NCI-H2171 (cell line): ENCODE measurements around the gene NME3.

Source experiments
- DNase-seq: peaks from one replicate; lab custom pipeline; 2025; lab: John Stamatoyannopoulos, UW

NME3 gene

GRCh38 chr16:1793578-1794220, 22.4 kb upstream of the NME3 start, which contains the start of gene IGFALS:
Gene IGFALS, minus strand, starts transcription at chr16:1793705. Its CDS starts 53 bp downstream, at chr16:1793652.
- no peak for DNase-seq

GRCh38 chr16:1792836-1793577, 21.7 kb upstream of the NME3 start:
- DNase-seq, result no peak

DNA sequence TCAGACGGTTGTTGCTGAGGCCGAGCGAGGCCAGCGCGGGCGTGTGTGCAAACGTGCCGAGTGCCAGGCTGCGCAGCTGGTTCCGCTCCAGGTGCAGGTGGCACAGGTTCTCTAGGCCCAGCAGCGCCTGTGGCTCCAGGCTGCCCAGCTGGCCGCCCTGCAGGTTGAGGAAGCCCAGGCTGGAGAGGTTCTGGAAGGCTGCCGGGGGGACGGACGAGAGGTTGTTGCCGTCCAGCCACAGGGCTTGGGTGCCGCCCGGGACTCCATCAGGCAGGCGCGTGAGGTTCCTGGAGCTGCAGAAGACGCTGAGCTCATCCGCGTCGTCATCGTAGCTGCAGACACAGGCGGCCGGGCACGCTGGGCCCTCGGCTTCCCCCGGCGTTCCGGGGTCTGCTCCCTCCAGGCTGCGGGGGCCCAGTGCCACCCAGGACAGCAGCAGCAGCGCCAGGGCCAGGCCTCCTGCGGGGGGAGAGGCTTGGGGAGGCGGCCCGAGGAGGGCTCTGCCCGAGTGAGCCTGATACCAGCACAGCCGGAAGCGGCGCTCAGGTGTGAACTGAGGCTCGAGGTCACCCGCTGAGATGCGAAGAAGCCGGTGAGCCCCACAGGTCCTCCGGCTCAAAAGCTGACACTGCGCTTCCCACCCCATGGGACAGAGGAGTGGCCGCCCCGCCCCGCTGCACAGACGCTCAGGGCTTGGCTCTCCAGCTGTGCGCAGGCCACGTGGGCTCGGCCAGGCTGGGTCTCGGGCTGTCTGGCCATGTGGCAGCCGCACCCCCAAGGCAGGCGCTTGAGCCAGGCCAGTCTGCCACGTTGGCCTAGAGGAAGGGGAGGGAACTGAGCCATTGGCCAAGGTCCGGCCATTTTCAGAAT, 20.8 kb upstream of the NME3 start:
- no peak for DNase-seq

GRCh38 chr16:1791256-1791942, 20.1 kb upstream of the NME3 start:
- no peak for DNase-seq

DNA sequence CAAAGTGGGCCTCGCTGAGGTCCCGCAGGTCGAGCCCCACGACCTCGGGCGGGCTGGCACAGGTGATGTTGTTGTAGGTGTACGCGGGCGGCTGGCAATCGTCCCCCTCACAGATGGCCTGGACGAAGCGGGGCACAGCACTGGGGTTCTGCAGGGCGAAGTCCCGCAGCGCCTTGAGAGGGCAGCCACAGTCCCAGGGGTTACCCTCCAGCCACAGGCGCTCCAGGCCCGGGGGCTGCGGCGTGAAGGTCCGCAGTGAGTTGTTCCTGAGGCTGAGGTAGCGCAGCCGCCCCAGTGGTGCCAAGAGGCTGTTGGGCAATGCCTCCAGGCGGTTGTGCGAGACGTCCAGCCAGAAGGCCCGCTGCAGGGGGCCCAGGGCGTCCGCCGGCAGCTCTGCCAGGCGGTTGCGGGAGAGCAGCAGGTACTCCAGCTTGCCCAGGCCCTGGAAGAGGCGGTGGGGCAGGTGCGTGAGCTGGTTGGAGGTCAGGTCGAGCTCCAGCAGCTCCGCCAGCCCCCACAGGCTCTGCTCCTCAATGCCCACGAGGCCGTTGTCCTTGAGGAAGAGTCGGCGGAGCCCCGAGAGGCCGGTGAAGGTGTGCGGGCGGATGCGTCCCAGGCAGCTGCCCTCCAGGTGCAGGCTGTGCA, 19.4 kb upstream of the NME3 start:
- no peak for DNase-seq

GRCh38 chr16:1790261-1790610, 18.9 kb upstream of the NME3 start:
- no peak for DNase-seq

- no peak for DNase-seq
These were observed 18.3 kb upstream of the NME3 start for GRCh38 chr16:1789643-1790045.

- no peak for DNase-seq
These were observed 17.4 kb upstream of the NME3 start for GRCh38 chr16:1788708-1789100.

DNA sequence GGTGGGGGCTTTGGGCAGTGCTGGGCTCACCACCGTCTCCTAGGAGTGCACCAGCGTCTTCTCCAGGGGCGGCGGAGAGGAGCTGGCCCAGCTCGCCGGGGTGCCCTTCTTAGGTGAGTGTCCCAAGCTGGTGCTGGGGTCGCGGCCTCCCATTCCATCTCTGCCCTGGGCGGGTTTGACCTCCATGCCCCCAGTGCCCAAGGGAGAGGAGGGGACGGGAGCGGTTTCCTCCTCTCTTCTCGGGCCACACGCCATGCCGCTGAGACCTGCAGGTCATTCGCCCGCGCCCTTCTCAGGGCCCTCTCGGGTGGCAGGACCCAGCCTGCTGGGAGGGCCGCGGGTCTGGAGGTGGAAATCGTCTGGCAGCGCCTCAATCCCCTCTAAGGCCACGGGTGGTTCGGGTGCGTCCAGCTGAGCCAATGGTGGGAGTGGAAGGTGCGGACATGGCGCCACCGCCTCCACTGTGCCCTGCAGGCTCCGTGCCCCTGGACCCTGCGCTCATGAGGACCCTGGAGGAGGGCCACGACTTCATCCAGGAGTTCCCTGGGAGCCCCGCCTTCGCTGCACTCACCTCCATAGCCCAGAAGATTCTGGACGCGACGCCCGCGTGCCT, 16.9 kb upstream of the NME3 start:
- no peak for DNase-seq

DNA sequence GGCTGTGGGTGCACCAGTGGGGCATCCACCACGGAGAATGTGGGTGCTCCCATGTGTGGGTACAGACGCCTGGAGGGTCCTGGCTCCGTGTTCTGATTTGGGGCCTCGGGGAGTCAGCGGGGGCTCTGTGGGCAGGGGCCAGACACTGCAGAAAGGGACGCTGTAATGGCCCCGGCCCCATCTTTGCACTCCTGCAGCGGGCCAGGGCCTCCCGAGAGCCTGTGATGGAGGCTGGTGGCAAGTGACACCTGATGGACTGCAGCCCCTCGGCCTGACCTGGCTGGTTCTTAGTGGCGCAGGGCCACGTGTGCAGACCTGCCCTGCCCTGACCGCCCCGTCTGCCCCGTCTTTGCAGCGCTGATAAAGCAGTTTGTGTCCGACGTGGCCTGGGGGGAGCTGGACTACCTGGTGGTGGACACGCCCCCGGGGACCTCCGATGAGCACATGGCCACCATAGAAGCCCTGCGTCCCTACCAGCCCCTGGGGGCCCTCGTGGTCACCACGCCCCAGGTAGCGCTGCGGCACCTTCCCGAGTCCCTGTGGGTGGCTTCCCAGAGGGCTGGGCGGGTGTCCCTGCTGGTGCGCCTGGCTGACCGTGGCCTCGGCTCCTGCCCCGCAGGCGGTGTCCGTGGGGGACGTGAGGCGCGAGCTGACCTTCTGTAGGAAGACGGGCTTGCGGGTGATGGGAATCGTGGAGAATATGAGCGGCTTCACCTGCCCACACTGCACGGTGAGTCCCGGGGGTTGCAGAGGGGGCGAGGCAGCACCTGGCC, 16.2 kb upstream of the NME3 start:
- DNase-seq, result no peak

DNA sequence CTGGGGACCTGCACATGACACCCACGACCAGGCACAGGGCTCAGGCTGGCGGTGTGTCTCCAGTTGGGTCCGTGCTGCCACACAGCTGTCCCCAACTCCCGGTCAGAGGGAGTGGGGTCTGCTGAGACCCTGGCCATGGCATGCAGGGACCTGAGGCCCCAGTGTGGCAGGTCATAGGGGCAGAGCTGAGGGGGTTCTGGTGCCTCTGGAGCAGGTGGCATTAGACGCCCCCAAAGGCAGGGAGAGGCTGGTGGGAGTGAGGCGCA, 15.6 kb upstream of the NME3 start:
- DNase-seq, result no peak

DNA sequence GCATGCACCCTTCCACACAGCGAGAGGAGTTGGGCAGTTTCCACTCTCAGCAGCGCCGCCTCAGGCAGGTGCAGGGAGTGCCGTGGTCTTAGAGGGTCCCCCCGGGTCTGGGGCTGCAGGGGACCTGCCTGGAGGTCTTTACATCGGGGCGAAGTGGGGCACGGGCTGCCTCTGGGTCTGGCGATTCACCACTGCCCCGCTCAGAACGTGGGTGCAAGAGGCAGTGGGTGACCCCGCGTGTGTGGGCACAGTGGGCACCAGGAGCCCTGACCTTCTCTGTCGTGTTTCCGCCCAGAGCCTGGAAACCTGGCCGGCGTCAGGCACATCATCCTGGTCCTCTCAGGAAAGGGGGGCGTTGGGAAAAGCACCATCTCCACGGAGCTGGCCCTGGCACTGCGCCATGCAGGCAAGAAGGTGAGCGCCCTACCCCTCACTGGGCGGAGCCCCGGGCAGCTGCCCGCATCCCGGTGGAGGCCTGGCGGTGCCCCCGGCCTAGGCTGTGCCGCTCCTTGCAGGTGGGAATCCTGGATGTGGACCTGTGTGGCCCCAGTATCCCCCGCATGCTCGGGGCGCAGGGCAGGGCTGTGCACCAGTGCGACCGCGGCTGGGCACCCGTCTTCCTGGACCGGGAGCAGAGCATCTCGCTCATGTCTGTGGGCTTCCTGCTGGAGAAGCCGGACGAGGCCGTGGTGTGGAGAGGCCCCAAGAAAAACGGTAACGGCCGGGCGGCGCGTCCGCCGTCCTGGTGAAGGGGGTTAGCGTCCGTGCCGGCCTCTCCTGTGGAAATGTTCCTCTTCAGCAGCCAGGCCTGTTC, 15.1 kb upstream of the NME3 start:
- no peak for DNase-seq

GRCh38 chr16:1785846-1786170, 14.5 kb upstream of the NME3 start:
- no peak for DNase-seq

- no peak for DNase-seq
These were observed 13.9 kb upstream of the NME3 start for GRCh38 chr16:1784977-1785845.

DNA sequence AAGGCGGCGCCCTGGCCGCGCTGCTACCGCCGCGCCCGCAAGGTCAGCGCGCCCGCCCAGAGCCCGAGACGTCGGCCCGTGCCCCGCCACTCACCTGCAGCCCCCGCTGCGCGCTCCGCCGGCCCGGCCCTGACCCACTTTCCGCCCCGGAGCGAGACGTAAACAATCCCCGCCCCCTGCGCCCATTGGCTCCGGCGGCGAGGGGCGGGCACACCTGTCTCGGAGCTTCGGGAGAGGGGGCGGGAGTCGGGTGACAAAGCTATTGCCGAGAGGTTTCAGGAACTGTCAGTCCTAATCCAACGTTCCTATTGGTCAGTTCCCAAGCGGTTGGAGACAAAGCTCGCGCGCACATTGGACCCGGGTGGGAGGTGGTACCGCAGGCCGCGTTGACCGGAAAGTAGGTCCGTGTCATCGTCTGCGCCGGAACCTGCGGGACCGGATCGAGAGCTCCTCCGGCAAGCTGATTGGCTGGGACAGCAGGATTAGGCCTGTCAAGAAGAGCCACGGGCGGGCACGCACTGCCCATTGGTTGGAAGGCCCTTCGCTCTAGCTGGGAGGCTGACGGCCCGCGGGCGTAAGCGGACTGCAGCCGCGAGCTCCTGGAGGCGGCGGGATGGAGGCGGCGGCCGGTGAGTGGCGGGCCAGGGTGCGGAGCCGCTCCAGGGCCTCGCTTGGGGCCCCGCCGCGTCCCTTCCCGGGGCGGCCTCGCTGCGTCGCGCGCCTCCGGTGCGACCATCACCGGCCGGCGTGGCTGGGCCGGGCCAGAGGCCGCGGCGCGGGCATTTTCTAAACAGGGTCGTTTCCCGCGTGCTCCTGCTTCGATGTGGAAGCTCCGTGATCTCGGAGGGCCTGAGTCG, 11.3 kb upstream of the NME3 start, which contains the start of the genes NUBP2 and SPSB3:
Gene NUBP2, plus strand, starts transcription at position 553 of the 857 bp plus-strand sequence. Its CDS starts 61 bp downstream, at position 614.
Gene SPSB3, minus strand, starts transcription at position 164 of the 857 bp plus-strand sequence. CDS start 1,088 bp downstream, outside the sequence.
- DNase-seq, result peak; percentile 99

GRCh38 chr16:1781758-1782407, 10.5 kb upstream of the NME3 start:
- DNase-seq, result peak; percentile 21

DNA sequence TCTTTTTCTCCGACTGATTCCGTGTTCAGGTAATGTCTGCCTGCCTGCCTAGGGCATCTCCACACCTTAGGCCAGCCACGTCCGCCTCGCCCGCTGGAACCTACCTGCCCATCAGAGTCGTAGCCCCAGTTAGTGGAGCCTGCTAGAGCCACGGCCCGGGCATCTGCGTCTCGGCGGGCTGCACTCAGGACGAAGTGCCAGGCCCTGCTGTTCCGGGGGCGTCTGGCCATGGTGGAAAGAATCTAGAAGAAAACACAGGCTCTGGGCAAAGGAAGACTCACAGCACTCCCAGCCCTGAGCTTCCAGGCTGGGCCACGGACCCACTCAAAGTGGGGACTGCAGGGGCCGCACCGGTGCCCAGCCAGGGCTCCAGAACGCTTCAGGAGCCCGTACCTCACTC, 9.9 kb upstream of the NME3 start:
- no peak for DNase-seq
